Measurements from ENCODE around the gene FGF2.
A peak's percentile ranks its signal among the peaks of the same experiment; 100 is the strongest.

The FGF2 gene

GRCh38 chr4:122826079-122826527 lies 528 bp upstream of the FGF2 start:
- H3K27me3 ChIP-seq = no peaks in the 10 kb centered on the region
- H3K36me3 ChIP-seq = no peaks in the 10 kb centered on the region
- H3K4me3 ChIP-seq = peak overlapping the region; percentile 78 to 83
- TF ChIP-seq CTCF (IDR thresholded peaks at IDR 0.05) = no peak
- H3K4me1 ChIP-seq = peaks cover 0 to 39% (median 17%) of the 10 kb centered on the region in 4 donors
- no peak for DNase-seq
- peak overlapping the region; percentile 93 to 96 for H3K27ac ChIP-seq
- intact Hi-C loops (cut with DNase I; ENCODE audit: low total_unique reads) = loop anchor here (10.0 kb wide), 1 partner anchor 89 kb away; no protein-coding TSS in a partner anchor
- no peaks in the 10 kb centered on the region for H3K9me3 ChIP-seq

DNA sequence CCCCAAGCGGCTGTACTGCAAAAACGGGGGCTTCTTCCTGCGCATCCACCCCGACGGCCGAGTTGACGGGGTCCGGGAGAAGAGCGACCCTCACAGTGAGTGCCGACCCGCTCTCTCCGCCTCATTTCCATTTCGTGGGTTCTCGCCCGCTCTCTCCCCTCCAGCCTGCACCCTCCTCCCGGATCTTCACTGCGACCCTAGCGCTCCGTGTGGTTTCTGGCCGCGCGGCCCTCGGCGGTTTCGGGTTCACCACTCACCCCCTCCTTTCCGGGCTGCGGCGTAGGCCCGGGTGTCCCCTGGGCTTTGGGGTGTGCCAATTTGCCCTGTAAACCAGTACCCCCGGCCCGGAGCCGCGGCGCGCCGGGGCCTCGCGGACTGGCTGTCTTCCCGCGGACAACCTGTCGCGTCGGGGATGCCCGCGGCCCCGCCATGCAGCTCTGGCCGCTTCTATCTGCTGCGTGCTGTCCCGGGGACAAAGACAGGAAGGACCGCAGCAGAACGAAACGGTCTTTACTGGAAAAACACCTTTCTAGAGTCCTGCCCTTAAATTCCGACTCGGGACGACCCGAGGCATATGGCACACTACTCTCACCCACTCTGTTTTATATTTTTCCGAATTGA lies 737 bp downstream of the FGF2 start:
- Histone ChIP-seq H3K27ac (peak overlapping the region; percentile 93 to 96), H3K36me3 (no peaks in the 10 kb centered on the region), H3K27me3 (no peaks in the 10 kb centered on the region), H3K4me3 (peak overlapping the region; percentile 78 to 83), H3K4me1 (peaks cover 0 to 50% (median 19%) of the 10 kb centered on the region in 4 donors), H3K9me3 (no peaks in the 10 kb centered on the region)
- intact Hi-C loops (cut with DNase I; ENCODE audit: low total_unique reads) = loop anchor here (10.0 kb wide), 1 partner anchor 87 kb away; no protein-coding TSS in a partner anchor
- no peak for TF ChIP-seq CTCF (IDR thresholded peaks at IDR 0.05)
- DNase-seq = peak in 1 of 2 donors; percentile 75

- peak; percentile 64 to 74 for DNase-seq
- H3K27ac ChIP-seq = peak overlapping the region; percentile 93 to 96
- TF ChIP-seq CTCF (IDR thresholded peaks at IDR 0.05) = peak; percentile 45 to 60
- no peaks in the 10 kb centered on the region for H3K9me3 ChIP-seq
- peaks cover 0 to 57% (median 23%) of the 10 kb centered on the region in 4 donors for H3K4me1 ChIP-seq
- no peaks in the 10 kb centered on the region for H3K27me3 ChIP-seq
- peak overlapping the region; percentile 78 to 83 for H3K4me3 ChIP-seq
- no peaks in the 10 kb centered on the region for H3K36me3 ChIP-seq
- intact Hi-C loops (cut with DNase I; ENCODE audit: low total_unique reads) = loop anchor here (10.0 kb wide), 1 partner anchor 87 kb away; no protein-coding TSS in a partner anchor
These were observed 1.4 kb downstream of the FGF2 start for GRCh38 chr4:122827879-122828601.

GRCh38 chr4:122830426-122831095 lies 3.9 kb downstream of the FGF2 start:
- no peaks in the 10 kb centered on the region for H3K27me3 ChIP-seq
- no peak for TF ChIP-seq CTCF (IDR thresholded peaks at IDR 0.05)
- no peak for DNase-seq

DNA sequence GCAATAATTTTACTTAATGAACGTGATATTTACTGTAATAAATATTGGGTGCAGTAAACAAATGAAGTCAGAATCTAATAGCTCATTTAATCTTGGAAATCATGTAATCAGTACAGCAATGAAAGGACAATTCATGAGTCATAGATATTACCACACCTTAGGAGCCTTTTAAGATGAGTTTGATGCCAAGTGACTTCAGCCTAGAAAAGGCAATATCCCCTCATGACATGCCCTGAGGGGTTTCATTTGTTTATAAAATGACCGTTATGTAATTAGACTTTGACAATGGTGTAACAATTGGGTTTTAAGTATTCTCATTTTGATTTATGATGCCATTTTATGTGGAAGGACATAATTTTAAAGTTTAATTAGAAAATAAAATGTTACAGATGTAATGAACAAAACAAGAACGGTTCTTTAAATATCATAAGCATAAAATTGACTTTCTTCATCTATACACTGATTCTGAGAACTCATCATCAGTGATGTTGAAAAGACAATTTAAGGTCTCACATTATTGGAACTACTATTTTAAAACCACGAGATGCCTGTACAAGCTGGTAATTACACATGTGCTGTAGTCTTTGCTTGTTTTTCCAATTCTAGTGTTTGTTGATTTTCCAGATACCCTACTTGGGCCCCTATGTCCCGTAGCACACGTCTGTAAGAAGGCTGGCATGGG lies 5.0 kb downstream of the FGF2 start:
- Histone ChIP-seq H3K27ac (peak overlapping the region in 1 of 2 donors; percentile 53), H3K9me3 (no peaks in the 10 kb centered on the region), H3K4me3 (no peak overlapping the region), H3K27me3 (no peaks in the 10 kb centered on the region), H3K36me3 (no peaks in the 10 kb centered on the region), H3K4me1 (peaks cover 0 to 80% (median 28%) of the 10 kb centered on the region in 4 donors)
- intact Hi-C loops (cut with DNase I; ENCODE audit: low total_unique reads) = no loop called here
- TF ChIP-seq CTCF (IDR thresholded peaks at IDR 0.05) = no peak
- no peak for DNase-seq

More at GRCh38 chr4:122830426-122831095, 3.9 kb downstream of the FGF2 start:
- intact Hi-C loops (cut with DNase I; ENCODE audit: low total_unique reads) = no loop called here
- Histone ChIP-seq H3K4me1 (peaks cover 0 to 76% (median 28%) of the 10 kb centered on the region in 4 donors), H3K9me3 (no peaks in the 10 kb centered on the region), H3K27ac (peak overlapping the region; percentile 53 to 96), H3K36me3 (no peaks in the 10 kb centered on the region), H3K4me3 (no peak overlapping the region)
